ENCODE data around the gene HLA-DOA.
A peak's percentile ranks its signal among the peaks of the same experiment; 100 is the strongest.

The HLA-DOA gene

DNA sequence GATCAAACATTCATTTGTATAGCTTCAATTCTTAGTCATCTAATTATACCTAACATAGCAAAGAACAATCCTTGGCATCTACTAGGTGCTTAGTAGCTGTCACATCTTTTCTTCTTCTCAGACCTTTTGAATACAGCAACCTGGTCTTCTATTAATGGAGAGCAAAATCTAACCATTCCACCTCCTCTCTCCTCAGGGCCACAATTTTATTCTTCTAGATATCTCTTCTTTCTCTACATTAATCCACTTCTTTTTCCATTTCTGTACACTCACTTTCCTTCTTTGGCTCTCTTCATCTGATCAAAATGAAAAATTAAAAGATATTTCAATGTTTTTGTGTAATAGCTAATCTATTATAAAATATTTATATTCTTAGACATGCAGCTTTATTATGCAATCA lies 9.0 kb upstream of the HLA-DOA start:
- CTCF ChIA-PET, result interaction anchor here (0.6 to 6.5 kb wide), 8 partner anchors 18 to 230 kb away, joined by 3 to 59 read pairs (median 4); no protein-coding TSS in a partner anchor
- no peak for TF ChIP-seq PRDM10 (tag by site-specific recombination; IDR thresholded peaks at IDR 0.05)
- no peak for TF ChIP-seq ZNF354C (tag by site-specific recombination; IDR thresholded peaks at IDR 0.05; ENCODE audit: borderline replicate concordance, low read depth)
- TF ChIP-seq SP3 (tag by site-specific recombination; IDR thresholded peaks at IDR 0.05), result no peak
- TF ChIP-seq, protein P1, sequence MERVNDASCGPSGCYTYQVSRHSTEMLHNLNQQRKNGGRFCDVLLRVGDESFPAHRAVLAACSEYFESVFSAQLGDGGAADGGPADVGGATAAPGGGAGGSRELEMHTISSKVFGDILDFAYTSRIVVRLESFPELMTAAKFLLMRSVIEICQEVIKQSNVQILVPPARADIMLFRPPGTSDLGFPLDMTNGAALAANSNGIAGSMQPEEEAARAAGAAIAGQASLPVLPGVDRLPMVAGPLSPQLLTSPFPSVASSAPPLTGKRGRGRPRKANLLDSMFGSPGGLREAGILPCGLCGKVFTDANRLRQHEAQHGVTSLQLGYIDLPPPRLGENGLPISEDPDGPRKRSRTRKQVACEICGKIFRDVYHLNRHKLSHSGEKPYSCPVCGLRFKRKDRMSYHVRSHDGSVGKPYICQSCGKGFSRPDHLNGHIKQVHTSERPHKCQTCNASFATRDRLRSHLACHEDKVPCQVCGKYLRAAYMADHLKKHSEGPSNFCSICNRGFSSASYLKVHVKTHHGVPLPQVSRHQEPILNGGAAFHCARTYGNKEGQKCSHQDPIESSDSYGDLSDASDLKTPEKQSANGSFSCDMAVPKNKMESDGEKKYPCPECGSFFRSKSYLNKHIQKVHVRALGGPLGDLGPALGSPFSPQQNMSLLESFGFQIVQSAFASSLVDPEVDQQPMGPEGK (tag by site-specific recombination; IDR thresholded peaks at IDR 0.05), result no peak
- TF ChIP-seq MEIS1 (CRISPR knock-in tag; IDR thresholded peaks at IDR 0.05; ENCODE audit: borderline replicate concordance), result no peak
- no peak for TF ChIP-seq ZNF449 (tag by site-specific recombination; IDR thresholded peaks at IDR 0.05)
- no peak for TF ChIP-seq ZNF112 (tag by site-specific recombination; IDR thresholded peaks at IDR 0.05)
- TF ChIP-seq CTCF (tag by site-specific recombination; IDR thresholded peaks at IDR 0.05), result no peak
- no peak for TF ChIP-seq ZNF777 (tag by site-specific recombination; IDR thresholded peaks at IDR 0.05; ENCODE audit: borderline replicate concordance)
- TF ChIP-seq GLIS2 (tag by site-specific recombination; IDR thresholded peaks at IDR 0.05), result no peak
- POLR2A ChIA-PET, result interaction anchor here (1.4 kb wide), 1 partner anchor 56 kb away, joined by 3 read pairs; no protein-coding TSS in a partner anchor
- Histone ChIP-seq H3K4me3 (ENCODE audit: low read depth, low read length) (no peak overlapping the region), H3K4me1 (ENCODE audit: control insufficient read depth, insufficient read depth, low read length) (no peaks in the 10 kb centered on the region), H3K36me3 (ENCODE audit: control insufficient read depth in 2 of 2, insufficient read depth in 1 of 2, low read length in 2 of 2) (no peaks in the 10 kb centered on the region), H3K27ac (ENCODE audit: extremely low read depth, low read depth, low read length) (no peak overlapping the region), H3K9me3 (ENCODE audit: control insufficient read depth, insufficient read depth, low read depth, low read length) (no peaks in the 10 kb centered on the region)

DNA sequence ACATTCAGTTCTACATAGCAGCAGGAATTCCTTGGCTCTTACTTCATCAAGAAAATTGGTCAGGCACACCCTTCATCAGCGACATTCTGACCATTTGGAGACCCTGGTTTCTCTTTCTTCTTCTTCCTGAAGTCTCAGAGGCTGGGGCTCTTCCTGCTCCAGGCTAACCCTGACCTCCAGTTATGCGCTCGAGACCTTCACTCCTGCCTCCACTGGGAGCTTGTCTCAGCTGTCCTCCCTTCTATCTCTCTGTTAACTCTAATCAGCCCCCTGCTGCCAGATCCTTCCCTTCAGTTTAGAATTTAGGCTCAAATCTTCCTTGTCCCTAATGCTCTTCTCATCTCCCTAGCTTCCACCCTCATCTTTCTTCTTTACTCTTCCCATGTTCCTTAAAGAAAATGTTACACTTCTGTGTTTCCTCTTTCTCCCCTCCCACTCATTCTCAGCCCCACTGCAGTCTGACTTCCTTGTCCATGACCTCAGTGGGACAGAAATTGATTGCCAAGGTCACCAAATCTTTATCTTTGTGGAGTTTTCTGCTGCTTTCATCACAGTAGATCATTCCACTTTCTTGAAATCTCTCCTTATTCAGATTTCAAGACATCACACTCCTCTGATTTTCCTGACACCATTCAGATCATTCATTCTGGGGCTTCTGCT lies 8.4 kb upstream of the HLA-DOA start:
- TF ChIP-seq ZFHX2 (tag by site-specific recombination; conservative IDR thresholded peaks at IDR 0.05) (0 out of 2 replicates have a peak, but pooled peaks have one; percentile 14), KLF7 (tag by site-specific recombination; IDR thresholded peaks at IDR 0.05; ENCODE audit: borderline replicate concordance) (no peak)
- no peaks in the 10 kb centered on the region for H3K9me3 ChIP-seq (ENCODE audit: control insufficient read depth, insufficient read depth, low read depth, low read length)
- H3K36me3 ChIP-seq (ENCODE audit: control insufficient read depth in 2 of 2, insufficient read depth in 1 of 2, low read length in 2 of 2), result no peaks in the 10 kb centered on the region
- H3K4me3 ChIP-seq (ENCODE audit: low read depth, low read length), result no peak overlapping the region
- ChIA-PET CTCF (interaction anchor here (0.6 to 6.5 kb wide), 8 partner anchors 19 to 231 kb away, joined by 3 to 59 read pairs (median 4); no protein-coding TSS in a partner anchor), POLR2A (interaction anchor here (1.4 kb wide), 1 partner anchor 56 kb away, joined by 3 read pairs; no protein-coding TSS in a partner anchor)
- no peaks in the 10 kb centered on the region for H3K4me1 ChIP-seq (ENCODE audit: control insufficient read depth, insufficient read depth, low read length)
- no peak overlapping the region for H3K27ac ChIP-seq (ENCODE audit: extremely low read depth, low read depth, low read length)
